Myocyte (in vitro differentiated cells): ENCODE results near the gene CAPS2. TPM values are rescaled to one million over a fixed set of nuclear protein-coding genes. Genes with fewer than 3 reads are reported as not detected.

Experiments
- total RNA-seq: library from RNA; depleted of rRNA; stranded (reverse); fragments of >200 nt; gene quantifications from 2 replicates; pipeline ENCODE4 v1.2.3, GENCODE V29; 2014

Gene CAPS2
- total RNA-seq, 1 donor from 2014 or later = 10.1 TPM

Other genes with a start within 250 kb of the CAPS2 start
- not detected in 2 replicates for gene KCNC2, start 120.5 kb downstream of the CAPS2 start, total RNA-seq
- gene GLIPR1L1, start 4.3 kb upstream of the CAPS2 start, total RNA-seq = not detected in 2 replicates
- gene GLIPR1L2, start 60.8 kb upstream of the CAPS2 start, total RNA-seq = 0.21 and 0.91 TPM in 2 replicates
- 15.9 and 20.7 TPM in 2 replicates for gene GLIPR1, start 150.4 kb upstream of the CAPS2 start, total RNA-seq
- 35.6 and 44.3 TPM in 2 replicates for gene KRR1, start 181.3 kb upstream of the CAPS2 start, total RNA-seq